EH (cell line): Measurements from ENCODE around the gene AFMID.

ENCODE experiments used
- DNase-seq: peaks from one replicate; pipeline ENCODE4 v3.0.0-alpha.2; 2015; ENCODE audit warnings: low read depth

AFMID gene

DNA sequence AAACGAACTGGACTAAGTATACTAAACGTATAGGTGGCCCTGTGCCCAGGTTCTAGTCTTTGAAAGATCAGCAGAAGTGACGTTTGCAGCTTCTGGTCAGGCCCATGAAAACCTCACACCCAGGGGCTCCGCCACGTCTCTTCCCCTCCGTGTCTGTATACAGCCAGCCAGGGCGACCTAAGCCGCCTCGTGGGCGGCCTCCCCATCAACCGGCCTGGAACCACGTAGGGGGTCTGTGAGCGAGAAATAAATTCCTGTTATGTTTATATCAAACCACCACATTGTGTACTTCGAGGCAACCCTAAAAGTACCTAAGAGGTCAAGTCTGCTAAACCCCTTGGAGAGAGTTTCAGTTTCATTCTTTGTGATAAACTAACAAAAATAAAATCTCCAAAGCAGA is 7.1 kb upstream of the AFMID start:
- DNase-seq: no peak

DNA sequence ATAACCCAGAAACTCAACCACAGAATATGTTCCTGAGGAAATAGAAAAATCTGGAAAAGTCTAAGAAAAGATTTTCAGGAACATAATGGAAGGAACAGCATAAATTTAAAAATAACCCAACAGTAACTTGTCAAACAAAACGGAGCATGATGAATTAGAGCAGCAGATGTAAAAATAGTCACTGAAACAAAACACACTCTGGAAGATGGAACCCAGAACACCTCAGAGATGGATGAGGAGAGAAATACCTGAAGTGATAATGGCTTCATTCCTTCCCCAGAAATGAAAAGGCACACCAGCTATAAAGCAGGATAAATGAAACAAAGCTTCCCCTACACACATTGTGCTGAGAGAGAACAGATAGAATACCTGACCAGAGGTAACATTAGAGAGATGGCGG is 6.7 kb upstream of the AFMID start:
- DNase-seq: no peak

- no peak for DNase-seq
Observed at GRCh38 chr17:78182504-78182903, 4.7 kb upstream of the AFMID start.

- DNase-seq: no peak
Observed at GRCh38 chr17:78183916-78184315, 3.2 kb upstream of the AFMID start.

DNA sequence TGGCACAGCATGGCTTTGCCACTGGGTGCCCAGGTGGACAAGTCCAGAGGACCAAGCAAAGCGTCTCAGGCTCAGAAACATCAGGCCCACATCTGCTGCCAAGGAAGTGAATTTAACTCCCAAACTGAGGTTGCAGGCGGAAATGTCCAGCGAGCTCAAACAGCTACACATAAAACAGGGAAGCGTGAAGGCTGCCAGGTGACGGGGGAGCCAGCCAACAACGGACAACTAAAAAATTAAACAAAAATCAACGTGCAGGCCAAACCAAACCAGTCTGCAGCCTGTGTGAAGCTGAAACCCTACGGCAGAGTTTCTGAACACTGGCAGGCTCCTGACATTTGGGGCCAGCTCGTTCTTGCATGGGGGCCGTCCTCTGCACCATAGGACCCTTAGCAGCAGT is 2.8 kb upstream of the AFMID start:
- DNase-seq: no peak

- DNase-seq: no peak
Observed at GRCh38 chr17:78184868-78185267, 2.3 kb upstream of the AFMID start.

- DNase-seq: peak; percentile 67
Observed at GRCh38 chr17:78185981-78186691, 1.0 kb upstream of the AFMID start.

- no peak for DNase-seq
Observed at GRCh38 chr17:78196716-78197115, 9.6 kb downstream of the AFMID start.

DNA sequence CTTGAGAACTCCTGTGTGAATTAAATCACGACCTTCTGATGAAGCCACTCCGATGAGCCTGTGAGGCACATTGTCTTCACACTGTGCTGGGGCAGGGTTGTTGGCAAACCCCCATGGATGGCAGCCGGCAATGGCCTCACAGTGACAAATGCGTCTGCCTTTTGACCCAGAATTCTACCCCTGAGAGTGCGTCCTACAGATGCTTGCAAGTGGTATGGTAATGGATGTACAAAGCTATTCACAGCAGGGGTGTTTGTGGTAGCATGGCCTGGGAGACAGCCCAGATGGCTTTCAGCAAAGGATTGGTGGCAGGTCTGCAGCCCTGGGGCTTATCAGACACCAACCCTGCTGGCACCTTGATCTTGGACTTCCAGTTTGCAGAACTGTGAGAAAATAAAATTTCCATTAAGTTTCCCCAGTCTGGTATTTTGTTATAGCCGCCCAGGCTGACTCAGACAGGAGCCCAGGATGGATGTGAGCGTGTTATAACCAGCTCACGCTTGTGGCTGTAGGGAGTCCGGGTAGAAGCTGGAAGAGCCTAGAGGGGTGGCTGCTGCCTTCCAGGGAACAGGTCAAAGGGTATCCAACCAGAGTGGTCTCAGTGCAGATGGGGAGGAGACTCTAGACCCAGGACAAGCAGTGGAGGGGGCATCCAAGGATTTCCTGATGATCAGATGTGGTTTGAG is 10.1 kb downstream of the AFMID start:
- DNase-seq: no peak

- no peak for DNase-seq
Observed at GRCh38 chr17:78200451-78200850, 13.3 kb downstream of the AFMID start.

DNA sequence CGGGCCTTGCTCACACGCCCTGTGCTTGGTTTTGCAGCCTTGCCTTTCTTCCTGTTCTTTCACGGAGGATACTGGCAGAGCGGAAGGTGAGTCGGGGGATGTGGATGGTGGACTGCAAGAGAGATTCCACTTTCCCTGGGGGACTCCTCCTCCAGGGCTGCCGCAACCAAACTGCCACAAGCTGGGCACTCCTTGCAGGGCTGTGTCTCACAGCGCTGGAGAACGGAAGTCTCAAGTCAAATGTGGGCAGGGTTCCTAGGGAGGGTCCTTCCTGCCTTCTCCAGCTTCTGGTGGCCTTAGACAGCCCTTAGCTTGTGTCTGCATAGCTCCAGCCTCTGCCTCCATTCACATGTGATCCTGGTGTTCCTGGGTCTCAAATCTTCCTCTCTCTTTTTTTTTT is 15.5 kb downstream of the AFMID start:
- no peak for DNase-seq

GRCh38 chr17:78204387-78205123 is 17.4 kb downstream of the AFMID start:
- no peak for DNase-seq

GRCh38 chr17:78205124-78205775 is 18.1 kb downstream of the AFMID start:
- DNase-seq: no peak

DNA sequence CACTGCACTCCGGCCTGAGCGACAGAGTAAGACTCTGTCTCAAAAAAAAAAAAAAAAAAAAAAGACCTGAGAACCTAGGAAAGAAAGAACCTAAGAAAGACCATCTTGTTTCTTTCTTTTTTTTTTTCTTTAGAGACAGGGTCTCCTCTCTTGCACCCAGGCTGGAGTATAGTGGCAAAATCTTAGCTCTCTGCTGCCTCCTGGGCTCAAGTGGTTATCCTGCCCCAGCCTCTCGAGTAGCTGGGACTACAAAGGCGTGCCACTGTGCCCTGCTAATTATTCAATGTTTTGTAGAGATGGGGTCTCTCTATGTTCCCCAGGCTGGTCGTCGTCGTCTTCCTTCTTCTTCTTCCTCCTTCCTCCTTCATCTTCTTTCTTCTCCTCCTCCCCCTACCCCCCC is 19.1 kb downstream of the AFMID start:
- no peak for DNase-seq

DNA sequence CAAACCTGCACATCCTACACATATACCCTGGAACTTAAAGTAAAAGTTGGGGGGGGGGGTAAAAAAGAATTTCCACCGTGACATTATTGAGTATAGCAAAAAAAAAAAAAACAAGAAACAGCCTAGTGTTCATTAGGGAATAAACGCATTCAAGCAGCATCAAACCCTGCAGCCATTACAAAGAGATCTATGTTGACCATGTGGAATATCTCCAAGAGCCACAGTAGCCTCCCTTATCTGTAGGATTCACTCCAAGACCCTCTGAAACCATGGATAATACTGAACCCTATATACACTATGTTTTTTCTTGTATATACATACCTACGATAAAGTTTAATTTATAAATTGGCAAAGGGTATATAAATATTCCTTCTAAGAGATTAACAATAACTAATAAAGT is 21.3 kb downstream of the AFMID start:
- DNase-seq: no peak

DNA sequence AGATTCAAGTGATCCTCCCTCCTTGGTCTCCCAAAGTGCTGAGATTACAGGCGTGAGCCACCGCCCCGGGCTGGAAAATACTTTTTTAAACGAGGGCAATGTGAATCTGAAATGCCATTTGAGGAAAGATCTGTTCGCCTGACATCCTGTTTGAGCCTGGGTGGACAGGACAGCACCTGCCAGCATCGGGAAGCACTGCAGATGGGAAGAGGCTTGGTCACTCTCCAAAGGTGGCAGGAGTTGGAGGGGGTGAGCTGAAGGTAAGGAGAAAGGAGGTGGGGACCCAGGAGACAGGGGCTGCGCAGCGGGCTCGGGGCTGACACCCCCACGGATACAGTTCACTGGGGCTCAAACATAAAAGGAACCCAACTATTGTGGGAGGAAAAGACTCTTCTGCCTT is 22.9 kb downstream of the AFMID start:
- no peak for DNase-seq

DNA sequence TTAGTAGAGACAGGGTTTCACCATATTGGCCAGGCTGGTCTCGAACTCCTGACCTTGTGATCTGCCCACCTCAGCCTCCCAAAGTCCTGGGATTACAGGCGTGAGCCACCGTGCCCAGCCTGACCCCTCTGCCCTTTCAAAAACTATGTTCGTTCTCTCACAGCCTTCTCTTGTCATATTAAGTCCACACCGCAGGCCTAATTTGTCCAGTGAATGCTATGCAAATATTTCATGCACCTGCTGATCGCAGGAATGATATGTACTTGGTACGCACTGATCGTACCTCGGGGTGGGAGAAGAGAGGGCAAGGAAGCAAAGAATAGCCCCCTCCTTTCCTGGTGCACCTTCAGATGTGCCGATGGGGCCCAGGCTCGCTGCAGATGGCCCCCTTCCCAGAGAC is 23.9 kb downstream of the AFMID start:
- DNase-seq: no peak

- peak; percentile 86 for DNase-seq
Observed at GRCh38 chr17:78214016-78214705, 27.0 kb downstream of the AFMID start, which contains the start of gene BIRC5. Gene BIRC5, plus strand, starts transcription at chr17:78214253. Its CDS starts 64 bp downstream, at chr17:78214317.

GRCh38 chr17:78214706-78215061 is 27.5 kb downstream of the AFMID start:
- peak; percentile 3 for DNase-seq

DNA sequence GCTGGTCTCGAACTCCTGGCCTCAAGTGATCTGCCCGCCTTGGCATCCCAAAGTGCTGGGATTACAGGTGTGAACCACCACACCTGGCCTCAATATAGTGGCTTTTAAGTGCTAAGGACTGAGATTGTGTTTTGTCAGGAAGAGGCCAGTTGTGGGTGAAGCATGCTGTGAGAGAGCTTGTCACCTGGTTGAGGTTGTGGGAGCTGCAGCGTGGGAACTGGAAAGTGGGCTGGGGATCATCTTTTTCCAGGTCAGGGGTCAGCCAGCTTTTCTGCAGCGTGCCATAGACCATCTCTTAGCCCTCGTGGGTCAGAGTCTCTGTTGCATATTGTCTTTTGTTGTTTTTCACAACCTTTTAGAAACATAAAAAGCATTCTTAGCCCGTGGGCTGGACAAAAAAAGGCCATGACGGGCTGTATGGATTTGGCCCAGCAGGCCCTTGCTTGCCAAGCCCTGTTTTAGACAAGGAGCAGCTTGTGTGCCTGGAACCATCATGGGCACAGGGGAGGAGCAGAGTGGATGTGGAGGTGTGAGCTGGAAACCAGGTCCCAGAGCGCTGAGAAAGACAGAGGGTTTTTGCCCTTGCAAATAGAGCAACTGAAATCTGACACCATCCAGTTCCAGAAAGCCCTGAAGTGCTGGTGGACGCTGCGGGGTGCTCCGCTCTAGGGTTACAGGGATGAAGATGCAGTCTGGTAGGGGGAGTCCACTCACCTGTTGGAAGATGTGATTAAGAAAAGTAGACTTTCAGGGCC is 32.4 kb downstream of the AFMID start:
- DNase-seq: no peak

GRCh38 chr17:78223061-78223460 is 35.9 kb downstream of the AFMID start:
- DNase-seq: no peak
